Uterus (tissue), 4 donors: Measurements from ENCODE around the gene GLCE. TPM values are rescaled to one million over a fixed set of nuclear protein-coding genes. Genes with fewer than 3 reads are reported as not detected.

Experiments
- DNase-seq, 2 donors: peaks; one replicate each; pipeline ENCODE4 v3.0.0-alpha.2; 2019 to 2020
- H3K27ac ChIP-seq, 2 donors: fragments of 200-600 bp; sonication (generic); 1 replicate in 1 of 2; 2 replicates in 1 of 2; pipeline ENCODE4 v1.5.1; 2016 to 2018
- H3K27me3 ChIP-seq, 2 donors: fragments of 200-600 bp; sonication (generic); one replicate each; pipeline ENCODE4 v1.5.1; 2018 to 2019; ENCODE audit warnings: control low read depth in 1 of 2
- H3K36me3 ChIP-seq, 2 donors: fragments of 200-600 bp; sonication (generic); one replicate each; pipeline ENCODE4 v1.5.1; 2019; ENCODE audit warnings: control low read depth in 1 of 2
- H3K4me1 ChIP-seq, 2 donors: fragments of 200-600 bp; sonication (generic); one replicate each; pipeline ENCODE4 v1.5.1; 2018 to 2019; ENCODE audit warnings: control low read depth in 1 of 2
- H3K4me3 ChIP-seq, 2 donors: fragments of 200-600 bp; sonication (generic); 1 replicate in 1 of 2; 2 replicates in 1 of 2; pipeline ENCODE4 v1.5.1; 2018 to 2019; ENCODE audit warnings: mild to moderate bottlenecking in 1 of 2
- H3K9me3 ChIP-seq, 2 donors: fragments of 200-600 bp; sonication (generic); one replicate each; pipeline ENCODE4 v1.5.1; 2019; ENCODE audit warnings: control low read depth in 1 of 2
- POLR2A ChIP-seq, 2 donors: fragments of 450-650 bp; IDR thresholded peaks; one replicate each; pipeline ENCODE4 v1.6.1; 2016; ENCODE audit warnings: antibody characterized with exemption in 2 of 2, mild to moderate bottlenecking in 1 of 2, moderate library complexity in 1 of 2
- intact Hi-C: fragments of 100-400 bp; cut with DNase I; formaldehyde crosslinking; loops from one replicate; pipeline ENCODE4 v1.15.1; 2023; ENCODE audit warnings: low total_unique reads
- total RNA-seq, 4 donors: library from RNA; depleted of rRNA in 3 of 4; stranded (reverse); fragments of >200 nt in 3 of 4; gene quantifications; one replicate each; pipeline versions ENCODE4 v1.1.0 to v1.2.4, GENCODE V29; 2014 to 2023
- TF ChIP-seq, protein P1 (sequence below), 4 experiments: fragments of 200-600 bp in 2 of 4; fragments of 450-650 bp in 2 of 4; sonication (generic) in 2 of 4; IDR thresholded peaks; one replicate each; pipeline ENCODE4 v1.5.1; 2016 to 2019; ENCODE audit warnings: antibody characterized with exemption in 4 of 4, mild to moderate bottlenecking in 2 of 4, moderate library complexity in 1 of 4
- donor health status: DM: yes; HTN: yes; CAD: no.

Gene GLCE
- total RNA-seq, 4 donors from 2014 or later = 3.1 to 46.0 (median 14.7) TPM

DNA sequence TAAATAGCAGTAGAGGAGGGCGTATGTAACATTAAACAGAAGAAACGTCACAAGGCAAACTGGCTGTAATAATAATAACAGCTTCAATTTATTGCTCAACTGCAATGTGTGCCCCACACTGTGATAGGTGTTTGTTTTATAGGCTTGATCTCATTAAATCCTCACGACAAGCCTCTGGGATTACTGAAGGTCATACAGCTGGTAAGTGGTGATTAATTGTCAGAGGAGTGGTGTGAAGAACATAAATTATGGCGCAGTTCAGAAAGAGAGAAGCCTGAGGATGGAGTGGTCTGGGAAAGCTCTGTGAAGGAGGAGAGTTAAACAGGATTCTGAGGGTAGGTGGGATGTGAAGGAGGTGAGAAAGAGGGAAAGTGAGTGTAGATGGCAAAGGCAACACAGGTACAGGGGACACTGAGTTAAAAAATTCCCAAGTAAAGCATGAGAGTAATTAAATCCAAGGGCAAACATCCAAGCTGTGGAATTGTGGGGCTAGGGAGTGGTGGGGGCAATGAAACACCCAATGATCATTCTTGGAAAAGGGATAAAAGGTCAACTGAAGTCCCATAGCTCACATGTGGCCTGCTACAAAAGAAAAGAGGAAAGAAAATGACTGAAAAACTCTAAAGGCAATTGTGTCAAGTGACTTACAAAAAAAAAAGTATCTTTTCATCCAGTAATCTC, 16.5 kb upstream of the GLCE start:
- no peaks in the 10 kb centered on the region for H3K36me3 ChIP-seq
- DNase-seq = no peak
- no peak overlapping the region for H3K4me3 ChIP-seq
- no peaks in the 10 kb centered on the region for H3K9me3 ChIP-seq
- H3K4me1 ChIP-seq = no peaks in the 10 kb centered on the region
- peaks cover 0 to 1% of the 10 kb centered on the region in 2 donors for H3K27me3 ChIP-seq
- intact Hi-C loops = no loop called here
- TF ChIP-seq, protein P1, sequence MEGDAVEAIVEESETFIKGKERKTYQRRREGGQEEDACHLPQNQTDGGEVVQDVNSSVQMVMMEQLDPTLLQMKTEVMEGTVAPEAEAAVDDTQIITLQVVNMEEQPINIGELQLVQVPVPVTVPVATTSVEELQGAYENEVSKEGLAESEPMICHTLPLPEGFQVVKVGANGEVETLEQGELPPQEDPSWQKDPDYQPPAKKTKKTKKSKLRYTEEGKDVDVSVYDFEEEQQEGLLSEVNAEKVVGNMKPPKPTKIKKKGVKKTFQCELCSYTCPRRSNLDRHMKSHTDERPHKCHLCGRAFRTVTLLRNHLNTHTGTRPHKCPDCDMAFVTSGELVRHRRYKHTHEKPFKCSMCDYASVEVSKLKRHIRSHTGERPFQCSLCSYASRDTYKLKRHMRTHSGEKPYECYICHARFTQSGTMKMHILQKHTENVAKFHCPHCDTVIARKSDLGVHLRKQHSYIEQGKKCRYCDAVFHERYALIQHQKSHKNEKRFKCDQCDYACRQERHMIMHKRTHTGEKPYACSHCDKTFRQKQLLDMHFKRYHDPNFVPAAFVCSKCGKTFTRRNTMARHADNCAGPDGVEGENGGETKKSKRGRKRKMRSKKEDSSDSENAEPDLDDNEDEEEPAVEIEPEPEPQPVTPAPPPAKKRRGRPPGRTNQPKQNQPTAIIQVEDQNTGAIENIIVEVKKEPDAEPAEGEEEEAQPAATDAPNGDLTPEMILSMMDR (IDR thresholded peaks at IDR 0.05) = no peak
- no peak for TF ChIP-seq POLR2A (IDR thresholded peaks at IDR 0.05)
- no peak overlapping the region for H3K27ac ChIP-seq

DNA sequence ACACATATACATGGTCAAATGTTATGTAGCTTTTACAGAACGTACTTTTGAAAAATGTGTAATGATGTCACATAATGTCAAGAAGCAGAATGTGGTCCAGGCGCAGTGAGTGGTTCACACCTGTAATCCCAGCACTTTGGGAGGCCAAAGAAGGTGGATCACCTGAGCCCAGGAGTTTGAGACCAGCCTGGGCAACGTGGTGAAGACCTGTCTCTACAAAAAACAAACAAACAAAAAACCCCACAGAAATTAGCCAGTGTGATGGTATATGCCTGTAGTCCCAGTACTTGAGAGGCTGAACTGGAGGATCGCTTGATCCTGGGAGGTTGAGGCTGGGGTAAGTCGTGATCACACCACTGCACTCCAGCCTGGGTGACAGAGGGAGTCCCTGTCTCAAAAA, 15.9 kb upstream of the GLCE start:
- H3K9me3 ChIP-seq = no peaks in the 10 kb centered on the region
- TF ChIP-seq, protein P1 (IDR thresholded peaks at IDR 0.05) = no peak
- no peak for TF ChIP-seq POLR2A (IDR thresholded peaks at IDR 0.05)
- DNase-seq = no peak
- no peak overlapping the region for H3K4me3 ChIP-seq
- H3K4me1 ChIP-seq = no peaks in the 10 kb centered on the region
- no peaks in the 10 kb centered on the region for H3K36me3 ChIP-seq
- intact Hi-C loops = no loop called here
- H3K27me3 ChIP-seq = no peaks in the 10 kb centered on the region
- H3K27ac ChIP-seq = no peak overlapping the region

DNA sequence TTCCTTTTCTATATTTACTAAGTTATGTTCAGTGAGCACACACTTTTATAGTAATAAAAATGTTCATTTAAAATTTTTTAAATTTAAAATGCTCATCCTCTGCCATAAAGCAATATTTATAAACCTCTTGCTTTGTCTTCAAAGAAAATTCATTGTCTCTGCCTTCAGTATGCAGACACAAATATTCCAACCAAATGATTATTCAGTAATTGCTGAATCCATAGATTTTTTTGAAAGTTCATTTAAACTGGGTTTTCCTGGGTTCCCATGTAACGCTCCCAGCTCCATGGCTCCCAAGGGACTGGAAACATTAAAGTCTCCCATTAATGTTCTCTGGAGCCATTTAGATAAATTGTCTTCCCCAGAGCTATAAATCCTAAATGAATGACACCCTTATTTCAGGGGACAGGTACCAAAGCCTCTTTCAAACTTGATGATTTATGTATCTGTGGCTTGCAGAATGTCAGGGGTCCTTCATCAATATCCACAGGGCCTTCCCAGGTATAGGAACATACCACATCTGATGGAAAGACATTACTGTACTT, 15.2 kb upstream of the GLCE start:
- H3K9me3 ChIP-seq = no peaks in the 10 kb centered on the region
- no peak overlapping the region for H3K4me3 ChIP-seq
- DNase-seq = no peak
- H3K27me3 ChIP-seq = no peaks in the 10 kb centered on the region
- no peak for TF ChIP-seq POLR2A (IDR thresholded peaks at IDR 0.05)
- H3K4me1 ChIP-seq = no peaks in the 10 kb centered on the region
- no peak overlapping the region for H3K27ac ChIP-seq
- H3K36me3 ChIP-seq = no peaks in the 10 kb centered on the region
- intact Hi-C loops = no loop called here

DNA sequence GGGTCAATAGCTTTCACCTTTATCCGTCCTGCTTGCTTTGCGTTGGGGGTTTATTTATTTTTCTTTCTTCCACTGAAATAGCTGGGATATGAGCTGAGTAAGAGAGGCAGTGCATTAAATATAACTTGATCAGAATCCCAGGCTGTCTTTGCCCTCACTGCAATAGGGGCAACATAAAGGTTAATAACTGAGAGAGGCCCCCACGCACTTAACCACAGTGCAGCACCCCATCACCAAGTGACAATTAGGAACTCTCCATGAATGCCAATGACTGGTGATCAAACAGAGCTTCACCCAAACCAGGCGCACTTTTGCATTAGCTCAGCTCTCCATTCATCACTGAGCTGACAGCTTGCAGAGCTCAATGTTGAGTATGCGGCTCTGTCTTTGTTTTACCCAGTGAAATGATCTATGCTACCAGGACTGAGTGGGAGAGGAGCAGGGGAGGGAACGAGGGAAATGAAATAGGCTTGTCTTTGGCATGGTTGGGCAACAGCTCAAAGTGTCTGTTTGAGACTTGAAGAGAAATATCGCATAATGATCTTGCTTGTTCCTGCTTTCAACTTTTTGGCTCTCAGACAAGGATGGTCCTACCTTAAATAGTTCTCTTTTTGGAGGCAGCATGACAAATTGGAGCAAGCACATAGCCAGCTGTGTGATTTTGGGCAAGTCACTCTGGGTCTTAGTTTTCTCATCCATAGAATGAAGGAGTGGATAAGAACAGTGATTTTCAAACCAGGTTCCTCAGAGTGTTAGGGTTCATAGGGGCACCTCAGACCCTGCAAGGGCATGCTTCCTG, 14.5 kb upstream of the GLCE start:
- Histone ChIP-seq H3K36me3 (no peaks in the 10 kb centered on the region), H3K4me3 (no peak overlapping the region), H3K9me3 (no peaks in the 10 kb centered on the region), H3K27ac (no peak overlapping the region), H3K27me3 (no peaks in the 10 kb centered on the region), H3K4me1 (no peaks in the 10 kb centered on the region)
- intact Hi-C loops = no loop called here
- no peak for TF ChIP-seq POLR2A (IDR thresholded peaks at IDR 0.05)
- TF ChIP-seq, protein P1 (IDR thresholded peaks at IDR 0.05) = no peak
- DNase-seq = no peak

DNA sequence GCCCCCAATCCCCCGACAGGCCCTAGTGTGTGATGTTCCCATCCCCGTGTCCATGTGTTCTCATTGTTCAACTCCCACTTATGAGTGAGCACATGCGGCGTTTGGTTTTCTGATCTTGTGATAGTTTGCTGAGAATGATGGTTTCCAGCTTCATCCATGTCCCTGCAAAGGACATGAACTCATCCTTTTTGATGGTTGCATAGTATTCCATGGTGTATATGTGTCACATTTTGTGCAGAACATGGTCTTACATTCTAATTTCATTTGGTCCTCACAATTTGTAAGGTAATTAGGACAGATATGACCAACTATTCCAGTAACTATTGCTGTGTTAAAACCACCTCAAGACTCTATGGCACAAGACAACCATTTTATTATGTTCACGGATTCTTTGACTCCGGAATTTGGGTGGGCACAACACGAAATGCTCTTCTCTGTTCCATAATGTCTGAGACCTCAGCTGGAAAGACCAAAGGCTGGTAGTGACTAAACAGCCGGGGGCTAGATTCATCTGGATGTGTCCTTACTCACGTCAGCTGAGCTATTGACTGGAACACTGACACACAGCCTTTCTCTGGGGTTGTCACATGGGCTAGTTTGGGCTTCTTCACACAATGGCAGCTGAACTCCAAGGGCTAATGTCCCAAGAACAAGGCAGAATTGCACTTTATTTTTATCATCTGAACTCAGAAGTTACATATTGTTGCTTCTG, 13.6 kb upstream of the GLCE start:
- intact Hi-C loops = no loop called here
- H3K9me3 ChIP-seq = no peaks in the 10 kb centered on the region

More for the DNA sequence above, 13.6 kb upstream of the GLCE start:
- Histone ChIP-seq H3K4me3 (no peak overlapping the region), H3K27me3 (no peaks in the 10 kb centered on the region), H3K36me3 (no peaks in the 10 kb centered on the region), H3K4me1 (no peaks in the 10 kb centered on the region), H3K27ac (no peak overlapping the region)
- no peak for TF ChIP-seq POLR2A (IDR thresholded peaks at IDR 0.05)
- TF ChIP-seq, protein P1 (IDR thresholded peaks at IDR 0.05) = no peak
- no peak for DNase-seq
